Measurements from ENCODE around the gene TNFRSF25.
A peak's percentile ranks its signal among the peaks of the same experiment; 100 is the strongest.

Gene TNFRSF25

GRCh38 chr1:6486433-6487011 lies 20.5 kb upstream of the TNFRSF25 start:
- DNase-seq = peak; percentile 87

- no peak for DNase-seq
Measured at GRCh38 chr1:6485168-6486101, 19.5 kb upstream of the TNFRSF25 start.

- no peak for DNase-seq
Measured at GRCh38 chr1:6484826-6485167, 18.8 kb upstream of the TNFRSF25 start.

- DNase-seq = no peak
Measured at GRCh38 chr1:6483761-6484117, 17.8 kb upstream of the TNFRSF25 start.

- DNase-seq = no peak
Measured at GRCh38 chr1:6483017-6483760, 17.2 kb upstream of the TNFRSF25 start.

- no peak for DNase-seq
Measured at GRCh38 chr1:6481820-6482219, 15.8 kb upstream of the TNFRSF25 start.

GRCh38 chr1:6477039-6477820 lies 11.3 kb upstream of the TNFRSF25 start:
- DNase-seq = no peak

GRCh38 chr1:6476483-6476882 lies 10.5 kb upstream of the TNFRSF25 start:
- no peak for DNase-seq

GRCh38 chr1:6475381-6476133 lies 9.6 kb upstream of the TNFRSF25 start:
- DNase-seq = peak; percentile 82

GRCh38 chr1:6474815-6475282 lies 8.9 kb upstream of the TNFRSF25 start:
- no peak for DNase-seq

GRCh38 chr1:6473974-6474814 lies 8.2 kb upstream of the TNFRSF25 start:
- no peak for DNase-seq

GRCh38 chr1:6473156-6473555 lies 7.2 kb upstream of the TNFRSF25 start:
- DNase-seq = no peak

GRCh38 chr1:6472391-6472790 lies 6.4 kb upstream of the TNFRSF25 start:
- DNase-seq = no peak

- no peak for DNase-seq
Measured at GRCh38 chr1:6471970-6472368, 6.0 kb upstream of the TNFRSF25 start.

- no peak for DNase-seq
Measured at GRCh38 chr1:6471086-6471969, 5.4 kb upstream of the TNFRSF25 start.

- no peak for DNase-seq
Measured at GRCh38 chr1:6470132-6471085, 4.4 kb upstream of the TNFRSF25 start.

- DNase-seq = no peak
Measured at GRCh38 chr1:6468729-6469461, 2.9 kb upstream of the TNFRSF25 start.

Measured in T-helper 9 cell (primary cell).